GM18511 (cell line): ENCODE results near the gene C11orf97.

Experiments used
- ATAC-seq: cut with Tn5 transposase; IDR thresholded peaks from one replicate; pipeline ENCODE4 v1.9.1; 2021; ENCODE audit warnings: mild to moderate bottlenecking, moderate library complexity; ENCODE audit not compliant: unreplicated experiment

C11orf97 gene

DNA sequence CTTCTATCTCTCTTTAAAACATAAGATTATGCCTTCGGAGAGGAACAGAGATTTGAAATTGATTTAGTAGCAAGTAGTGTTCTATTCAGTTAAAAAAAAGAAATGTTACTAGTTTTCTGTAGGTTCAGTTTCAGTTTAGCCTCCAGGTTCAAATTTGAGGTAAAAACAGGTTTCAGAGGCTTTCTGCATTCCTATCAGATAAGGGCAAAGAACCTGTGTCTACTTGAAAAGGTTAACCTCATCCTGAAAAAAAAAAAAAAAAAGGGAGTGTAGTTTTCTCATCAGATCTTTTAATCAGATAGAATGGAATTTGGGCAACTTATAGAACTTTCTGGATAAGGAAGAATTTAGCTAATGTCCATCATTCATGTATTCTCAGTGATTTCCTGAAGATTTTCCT lies 12.1 kb downstream of the C11orf97 start:
- ATAC-seq, result no peak

DNA sequence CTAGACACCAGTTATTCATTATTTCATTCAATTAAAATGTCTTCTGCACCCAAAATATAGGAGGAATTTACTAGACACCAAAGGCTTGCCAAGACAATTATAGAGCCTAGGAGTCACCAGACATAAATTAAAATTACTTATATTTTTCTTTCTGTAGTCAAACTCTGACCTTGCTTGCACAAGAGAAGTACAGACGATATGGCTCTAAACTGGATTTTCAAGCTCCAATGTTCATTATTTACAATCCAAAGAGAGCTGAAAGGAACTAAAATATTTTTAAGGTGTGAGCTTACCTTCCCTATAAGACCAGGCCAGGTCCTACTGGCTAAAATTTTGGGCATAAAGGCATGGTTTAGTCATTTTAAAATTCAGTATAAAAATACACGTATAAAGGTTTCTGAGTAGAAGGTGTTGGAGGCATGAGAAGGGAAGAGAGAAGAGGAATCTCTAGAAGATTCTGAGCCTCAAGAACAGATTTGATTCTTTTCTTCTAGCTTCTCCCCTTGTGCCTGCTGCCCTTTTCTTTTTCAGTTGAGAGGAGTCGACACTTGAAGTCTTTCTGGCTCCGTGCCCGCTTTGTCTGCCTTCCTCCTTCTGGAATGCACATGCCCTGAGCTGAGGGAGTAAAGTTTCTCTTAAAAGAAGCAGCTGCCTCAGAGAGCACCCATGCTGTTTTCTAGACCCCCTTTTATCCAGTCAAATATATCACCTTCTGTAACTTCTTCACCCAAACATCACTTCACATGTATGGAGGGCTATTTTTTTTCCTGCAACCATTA lies 13.5 kb downstream of the C11orf97 start:
- ATAC-seq, result no peak

DNA sequence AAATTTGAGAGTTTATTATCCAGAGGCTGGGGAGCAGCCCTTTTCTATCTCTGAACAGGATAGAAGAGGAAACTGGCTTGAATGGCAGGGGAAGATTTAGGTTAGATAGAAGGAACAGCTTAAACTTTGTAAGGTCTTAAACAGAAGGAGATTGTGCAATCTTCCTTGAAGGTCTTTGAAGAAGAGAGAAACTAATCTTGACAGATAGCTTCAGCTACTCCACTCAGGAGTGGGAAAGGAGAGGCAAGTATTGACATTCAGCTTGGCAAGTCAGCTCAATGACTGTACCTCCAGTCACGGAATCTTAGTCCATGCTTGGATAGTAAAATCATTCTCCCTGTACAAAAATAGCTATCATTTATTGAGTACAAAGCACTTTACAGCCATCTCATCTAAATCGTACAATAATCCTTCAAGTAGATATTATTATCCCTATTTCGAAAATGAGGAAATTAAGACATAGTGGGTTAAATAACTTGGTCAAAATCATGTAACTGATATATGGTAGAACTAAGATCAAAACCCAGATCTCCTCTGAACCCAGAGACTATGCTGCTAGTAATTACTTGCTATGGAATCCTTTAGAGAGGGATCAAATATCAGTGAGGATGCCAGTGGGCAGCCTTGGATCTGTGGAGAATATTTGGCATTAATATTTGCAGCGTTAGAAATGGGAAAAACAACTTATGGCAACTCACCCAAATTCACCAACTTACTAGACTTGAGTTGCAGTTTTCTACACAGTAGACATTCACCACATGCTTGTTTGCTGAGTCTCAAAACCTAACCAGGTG lies 14.6 kb downstream of the C11orf97 start:
- no peak for ATAC-seq

DNA sequence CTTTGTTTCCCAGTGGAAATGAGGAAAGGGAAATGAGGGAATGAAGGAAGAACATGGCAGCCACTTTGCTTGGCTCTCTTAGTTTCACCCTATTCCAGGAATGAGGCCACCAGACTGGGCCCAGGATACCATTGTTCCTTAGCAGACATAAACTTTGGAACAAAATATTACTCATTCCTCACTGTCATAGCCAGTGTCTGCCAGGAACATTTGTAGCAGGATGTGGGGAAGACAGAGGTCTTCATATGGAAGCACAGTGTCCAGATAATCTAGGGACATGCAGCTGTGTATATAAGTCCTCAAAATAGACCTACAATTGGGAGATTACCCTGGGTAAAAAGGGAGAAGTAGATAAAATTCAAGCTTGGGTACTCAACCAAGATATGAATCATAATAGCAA lies 16.3 kb downstream of the C11orf97 start:
- ATAC-seq, result no peak

DNA sequence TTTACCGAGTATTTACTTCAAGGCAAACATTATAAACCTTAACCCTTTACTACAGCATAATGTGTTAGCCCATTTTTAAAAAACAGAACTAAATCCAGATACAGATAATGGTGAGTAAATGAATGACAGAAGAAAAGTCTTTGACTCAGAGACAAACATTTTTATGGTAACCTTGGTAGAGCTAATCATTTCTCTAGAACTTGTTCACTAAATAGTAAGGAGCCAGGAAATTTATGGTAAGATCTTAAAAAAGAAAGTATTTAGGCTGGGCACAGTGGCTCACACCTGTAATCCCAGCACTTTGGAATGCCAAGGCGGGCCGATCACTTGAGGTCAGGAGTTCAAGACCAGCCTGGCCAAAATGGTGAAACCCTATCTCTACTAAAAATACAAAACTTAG lies 19.9 kb downstream of the C11orf97 start:
- no peak for ATAC-seq

DNA sequence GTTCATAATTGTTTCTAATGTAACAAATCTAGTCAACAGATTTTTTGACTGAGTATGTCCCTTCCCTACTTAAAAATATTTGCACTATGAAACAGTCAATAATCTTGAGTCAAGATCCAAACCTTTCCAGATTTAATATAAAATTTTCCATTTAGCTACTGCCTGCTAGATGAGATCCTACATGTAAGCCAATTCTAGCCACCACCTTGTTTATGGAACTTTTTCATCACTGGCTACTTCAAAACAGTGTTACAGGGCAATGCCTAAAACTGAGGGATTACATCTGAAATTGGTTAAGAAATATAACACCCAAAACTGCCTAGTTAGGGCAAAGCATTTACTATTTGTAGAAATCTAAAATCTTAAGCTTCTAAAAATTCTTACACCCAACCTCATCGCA lies 20.9 kb downstream of the C11orf97 start:
- no peak for ATAC-seq

DNA sequence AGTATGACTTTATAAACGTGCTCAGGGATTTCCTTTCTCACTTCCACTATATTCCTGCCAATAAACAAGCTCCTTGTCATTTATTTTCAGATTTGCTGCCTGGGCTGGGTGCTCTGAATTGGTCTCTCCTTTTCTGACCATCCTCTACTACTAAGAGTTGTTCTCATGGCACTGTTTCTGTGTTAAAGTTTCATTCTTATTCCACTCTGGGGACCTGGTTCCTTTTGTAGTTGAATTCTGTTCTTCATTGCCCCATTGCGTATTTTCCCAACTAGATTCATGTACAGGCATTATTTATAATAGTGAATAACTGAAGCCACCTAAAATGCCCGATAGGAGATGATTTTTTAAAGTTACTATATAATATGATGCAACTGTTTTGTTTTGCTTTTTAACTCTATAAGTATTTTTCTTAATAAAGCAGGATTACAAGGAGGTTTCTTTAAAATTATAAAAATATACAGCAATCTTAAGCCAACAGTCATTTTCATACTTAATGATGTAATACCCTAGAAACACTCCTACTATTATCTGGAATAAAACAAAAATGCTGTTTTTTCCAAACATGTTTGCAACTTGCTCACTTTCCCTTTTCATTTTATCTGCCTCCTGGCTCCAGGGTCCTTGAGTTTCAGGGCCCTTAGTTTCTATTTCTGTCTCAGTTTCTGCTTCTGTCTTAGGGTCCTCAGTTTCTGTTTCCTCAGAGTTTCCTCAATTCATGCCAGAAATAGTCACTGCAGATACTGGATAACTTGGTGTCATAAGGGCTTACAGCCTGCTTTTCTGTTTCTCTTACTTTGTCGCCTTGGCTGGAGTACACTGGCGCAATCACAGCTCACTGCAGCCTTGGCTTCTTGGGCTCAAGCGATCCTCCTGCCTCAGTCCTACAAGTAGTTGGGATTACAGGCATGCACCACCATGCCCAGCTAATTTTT lies 21.7 kb downstream of the C11orf97 start:
- no peak for ATAC-seq

DNA sequence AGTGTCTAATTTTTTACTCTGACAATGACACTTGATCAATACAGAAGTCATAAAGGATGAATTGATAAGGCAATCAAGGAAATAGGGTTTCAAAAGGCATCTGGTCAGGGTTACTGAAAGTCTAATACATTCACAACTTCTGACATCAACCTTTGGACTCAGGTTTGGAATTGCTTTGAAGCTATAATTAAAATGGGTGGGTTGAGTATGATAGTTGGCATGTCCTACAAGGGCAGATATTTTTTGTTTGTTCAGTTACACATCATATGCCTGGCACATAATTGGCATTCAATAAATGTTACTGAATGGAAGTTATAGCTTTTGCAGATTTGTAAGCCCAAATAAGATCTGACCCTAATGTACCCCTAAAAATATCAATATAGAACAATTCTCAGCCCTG lies 24.1 kb downstream of the C11orf97 start:
- no peak for ATAC-seq

DNA sequence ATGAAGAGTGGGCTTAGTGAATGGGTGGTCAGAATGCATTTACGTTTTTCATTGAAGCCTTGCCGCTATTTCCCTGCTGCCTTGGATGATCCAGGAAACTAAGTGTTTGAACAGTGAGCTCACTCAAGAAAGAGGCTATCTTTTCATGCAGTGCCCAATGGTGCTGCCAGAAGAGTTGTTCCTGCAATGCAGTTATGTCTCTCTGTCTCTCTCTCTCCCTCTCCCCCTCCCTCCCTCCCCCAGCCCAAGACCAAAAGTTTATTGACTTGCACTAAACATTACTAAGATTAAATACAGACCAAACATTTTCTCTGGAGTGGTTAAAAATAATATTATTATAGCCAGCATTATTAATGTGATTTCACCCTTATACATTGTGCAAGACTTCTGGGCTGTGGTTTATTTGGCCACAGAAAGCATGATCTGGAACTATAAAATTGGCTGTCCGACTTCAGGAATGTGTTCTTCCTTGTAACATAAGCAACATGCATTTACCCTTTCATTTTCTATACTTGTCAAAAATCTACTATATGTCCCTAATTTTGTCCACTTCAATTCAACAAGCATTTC lies 24.9 kb downstream of the C11orf97 start:
- ATAC-seq, result no peak

DNA sequence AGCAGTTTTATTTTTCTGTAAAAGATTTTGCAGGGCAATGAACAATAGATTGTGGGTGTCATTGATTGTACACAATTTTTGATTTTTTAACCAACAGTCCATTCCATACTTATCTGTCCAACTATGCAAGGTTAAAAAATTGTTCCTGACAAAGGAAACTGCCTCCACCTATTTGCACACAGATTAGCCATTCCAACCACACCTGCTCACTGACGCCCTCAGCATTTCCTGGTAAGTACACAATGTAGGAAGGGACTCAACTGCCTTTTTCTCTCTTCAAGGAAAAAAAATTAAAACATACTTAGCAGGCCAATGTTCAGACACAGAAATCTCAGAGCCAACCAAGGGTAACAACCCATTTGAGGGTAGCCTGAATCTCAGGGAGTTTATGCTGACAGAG lies 27.2 kb downstream of the C11orf97 start:
- ATAC-seq, result no peak

DNA sequence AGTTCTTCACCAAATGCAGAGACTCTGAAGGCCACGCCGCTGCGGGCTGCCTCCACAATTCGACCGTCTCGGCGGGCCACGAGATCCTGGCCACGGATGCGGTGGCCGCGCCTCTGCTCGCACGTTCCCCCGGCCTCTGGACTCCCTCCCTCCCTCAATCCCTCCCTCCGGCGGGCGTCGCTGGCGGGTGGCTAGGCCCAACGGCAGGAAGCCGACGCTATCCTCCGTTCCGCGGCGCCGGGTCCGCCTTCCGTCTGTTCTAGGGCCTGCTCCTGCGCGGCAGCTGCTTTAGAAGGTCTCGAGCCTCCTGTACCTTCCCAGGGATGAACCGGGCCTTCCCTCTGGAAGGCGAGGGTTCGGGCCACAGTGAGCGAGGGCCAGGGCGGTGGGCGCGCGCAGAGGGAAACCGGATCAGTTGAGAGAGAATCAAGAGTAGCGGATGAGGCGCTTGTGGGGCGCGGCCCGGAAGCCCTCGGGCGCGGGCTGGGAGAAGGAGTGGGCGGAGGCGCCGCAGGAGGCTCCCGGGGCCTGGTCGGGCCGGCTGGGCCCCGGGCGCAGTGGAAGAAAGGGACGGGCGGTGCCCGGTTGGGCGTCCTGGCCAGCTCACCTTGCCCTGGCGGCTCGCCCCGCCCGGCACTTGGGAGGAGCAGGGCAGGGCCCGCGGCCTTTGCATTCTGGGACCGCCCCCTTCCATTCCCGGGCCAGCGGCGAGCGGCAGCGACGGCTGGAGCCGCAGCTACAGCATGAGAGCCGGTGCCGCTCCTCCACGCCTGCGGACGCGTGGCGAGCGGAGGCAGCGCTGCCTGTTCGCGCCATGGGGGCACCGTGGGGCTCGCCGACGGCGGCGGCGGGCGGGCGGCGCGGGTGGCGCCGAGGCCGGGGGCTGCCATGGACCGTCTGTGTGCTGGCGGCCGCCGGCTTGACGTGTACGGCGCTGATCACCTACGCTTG lies 31.7 kb downstream of the C11orf97 start, which contains the start of gene FUT4:
TSS of gene FUT4 (plus strand) at position 227 of the 951 bp plus-strand sequence. CDS start at position 440, 213 bp downstream.
- peak; percentile 84 for ATAC-seq

DNA sequence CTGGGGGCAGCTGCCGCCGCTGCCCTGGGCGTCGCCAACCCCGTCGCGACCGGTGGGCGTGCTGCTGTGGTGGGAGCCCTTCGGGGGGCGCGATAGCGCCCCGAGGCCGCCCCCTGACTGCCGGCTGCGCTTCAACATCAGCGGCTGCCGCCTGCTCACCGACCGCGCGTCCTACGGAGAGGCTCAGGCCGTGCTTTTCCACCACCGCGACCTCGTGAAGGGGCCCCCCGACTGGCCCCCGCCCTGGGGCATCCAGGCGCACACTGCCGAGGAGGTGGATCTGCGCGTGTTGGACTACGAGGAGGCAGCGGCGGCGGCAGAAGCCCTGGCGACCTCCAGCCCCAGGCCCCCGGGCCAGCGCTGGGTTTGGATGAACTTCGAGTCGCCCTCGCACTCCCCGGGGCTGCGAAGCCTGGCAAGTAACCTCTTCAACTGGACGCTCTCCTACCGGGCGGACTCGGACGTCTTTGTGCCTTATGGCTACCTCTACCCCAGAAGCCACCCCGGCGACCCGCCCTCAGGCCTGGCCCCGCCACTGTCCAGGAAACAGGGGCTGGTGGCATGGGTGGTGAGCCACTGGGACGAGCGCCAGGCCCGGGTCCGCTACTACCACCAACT lies 32.5 kb downstream of the C11orf97 start:
- no peak for ATAC-seq

DNA sequence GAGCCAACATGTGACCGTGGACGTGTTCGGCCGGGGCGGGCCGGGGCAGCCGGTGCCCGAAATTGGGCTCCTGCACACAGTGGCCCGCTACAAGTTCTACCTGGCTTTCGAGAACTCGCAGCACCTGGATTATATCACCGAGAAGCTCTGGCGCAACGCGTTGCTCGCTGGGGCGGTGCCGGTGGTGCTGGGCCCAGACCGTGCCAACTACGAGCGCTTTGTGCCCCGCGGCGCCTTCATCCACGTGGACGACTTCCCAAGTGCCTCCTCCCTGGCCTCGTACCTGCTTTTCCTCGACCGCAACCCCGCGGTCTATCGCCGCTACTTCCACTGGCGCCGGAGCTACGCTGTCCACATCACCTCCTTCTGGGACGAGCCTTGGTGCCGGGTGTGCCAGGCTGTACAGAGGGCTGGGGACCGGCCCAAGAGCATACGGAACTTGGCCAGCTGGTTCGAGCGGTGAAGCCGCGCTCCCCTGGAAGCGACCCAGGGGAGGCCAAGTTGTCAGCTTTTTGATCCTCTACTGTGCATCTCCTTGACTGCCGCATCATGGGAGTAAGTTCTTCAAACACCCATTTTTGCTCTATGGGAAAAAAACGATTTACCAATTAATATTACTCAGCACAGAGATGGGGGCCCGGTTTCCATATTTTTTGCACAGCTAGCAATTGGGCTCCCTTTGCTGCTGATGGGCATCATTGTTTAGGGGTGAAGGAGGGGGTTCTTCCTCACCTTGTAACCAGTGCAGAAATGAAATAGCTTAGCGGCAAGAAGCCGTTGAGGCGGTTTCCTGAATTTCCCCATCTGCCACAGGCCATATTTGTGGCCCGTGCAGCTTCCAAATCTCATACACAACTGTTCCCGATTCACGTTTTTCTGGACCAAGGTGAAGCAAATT lies 33.3 kb downstream of the C11orf97 start:
- no peak for ATAC-seq

DNA sequence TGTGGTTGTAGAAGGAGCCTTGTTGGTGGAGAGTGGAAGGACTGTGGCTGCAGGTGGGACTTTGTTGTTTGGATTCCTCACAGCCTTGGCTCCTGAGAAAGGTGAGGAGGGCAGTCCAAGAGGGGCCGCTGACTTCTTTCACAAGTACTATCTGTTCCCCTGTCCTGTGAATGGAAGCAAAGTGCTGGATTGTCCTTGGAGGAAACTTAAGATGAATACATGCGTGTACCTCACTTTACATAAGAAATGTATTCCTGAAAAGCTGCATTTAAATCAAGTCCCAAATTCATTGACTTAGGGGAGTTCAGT lies 33.9 kb downstream of the C11orf97 start:
- no peak for ATAC-seq

DNA sequence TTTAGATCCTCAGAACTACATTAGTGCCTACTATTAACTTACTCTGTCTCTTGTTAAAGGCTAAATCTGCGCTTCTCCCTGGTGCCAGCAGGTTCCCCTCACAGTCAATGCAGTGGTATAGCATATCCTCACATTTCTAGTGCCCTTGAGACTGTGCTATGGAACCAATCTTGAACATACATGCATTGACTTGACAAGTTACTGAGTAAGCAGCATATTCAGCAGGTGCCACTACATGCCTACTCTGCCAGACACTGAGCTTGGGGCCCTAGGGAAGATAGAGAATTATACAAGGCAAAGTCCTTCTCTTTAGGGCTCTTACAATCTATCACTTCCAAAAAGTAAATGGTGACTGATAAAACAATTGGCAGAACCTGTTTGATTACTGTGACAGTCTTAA lies 34.6 kb downstream of the C11orf97 start:
- no peak for ATAC-seq

DNA sequence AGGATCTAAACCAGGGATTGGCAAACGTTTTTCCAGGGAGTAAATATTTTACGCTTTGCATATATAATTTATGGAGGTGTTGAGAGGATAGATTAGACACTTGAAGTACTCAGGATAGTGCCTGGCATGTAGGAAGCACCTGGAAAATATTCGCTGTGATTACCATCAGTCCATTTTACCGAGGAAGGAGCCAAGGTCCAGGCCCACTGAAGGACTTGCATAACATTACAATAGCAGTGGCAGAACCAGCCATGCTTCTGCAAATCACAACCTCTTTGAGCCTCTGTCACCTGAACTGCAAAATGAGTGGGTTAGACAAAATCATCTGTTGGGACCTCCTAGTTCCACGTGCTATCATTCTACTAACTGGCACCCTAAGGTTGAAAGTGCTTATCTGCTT lies 36.9 kb downstream of the C11orf97 start:
- ATAC-seq, result no peak

DNA sequence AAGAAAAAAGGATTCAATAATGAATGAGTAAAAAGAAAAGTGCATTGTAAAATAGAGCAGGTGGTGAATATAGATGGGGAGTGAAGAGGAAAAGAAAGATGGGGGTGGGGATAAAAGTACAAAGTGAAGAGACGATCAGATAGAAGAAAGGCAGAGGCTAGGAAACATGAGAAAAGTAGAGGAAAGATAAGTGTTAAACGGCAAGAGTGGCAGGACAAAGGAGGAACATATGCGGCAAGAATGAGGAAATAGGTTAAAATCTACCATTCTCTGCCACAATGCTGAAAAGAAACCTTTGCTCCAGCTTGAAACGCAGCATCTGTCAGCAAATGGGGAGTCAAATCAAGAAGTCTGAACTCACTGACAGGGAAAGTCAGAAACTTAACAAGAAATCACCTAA lies 38.3 kb downstream of the C11orf97 start:
- no peak for ATAC-seq

DNA sequence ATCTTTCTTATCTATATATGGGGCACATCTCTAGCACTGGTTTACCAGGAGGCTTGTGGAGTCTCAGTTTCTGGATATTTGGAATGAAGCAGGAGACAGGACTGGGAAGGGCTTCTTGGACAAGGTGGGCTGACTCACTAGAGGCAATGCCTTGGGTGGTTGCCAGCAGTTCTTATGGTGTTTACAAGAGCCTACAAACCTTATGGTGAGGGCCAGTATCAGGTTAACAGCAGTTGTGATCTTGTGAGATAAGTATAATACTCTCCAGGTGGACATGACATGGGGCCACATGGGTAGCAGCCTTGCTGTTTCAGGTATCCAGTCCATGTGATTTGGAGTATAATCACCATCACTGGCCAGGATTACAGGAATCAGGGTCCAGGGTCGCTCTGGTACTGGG lies 41.7 kb downstream of the C11orf97 start:
- ATAC-seq, result no peak
